ENCODE data around the gene TCAF1. TPM values are rescaled to one million over a fixed set of nuclear protein-coding genes. Genes with fewer than 3 reads are reported as not detected.
A peak's percentile ranks its signal among the peaks of the same experiment; 100 is the strongest.

Gene TCAF1
- total RNA-seq (10 to 100 TPM; 13.4 to 94.6 (median 30.3) TPM), polyA plus RNA-seq (10 to 100 TPM in 2 of 3 donors, 1 to 10 TPM in 1; 9.7 to 23.7 (median 22.2) TPM)
- long read RNA-seq, donor 1, full-length matches to known transcripts, result 1 of 15 reads
- long read RNA-seq, donor 1, partial matches to known transcripts, result 14 of 15 reads
- long read RNA-seq, donor 1, other reads (novel, unspliced or antisense), result 0 of 15 reads
- long read RNA-seq, donor 2, full-length matches to known transcripts, result 4 of 21 reads
- long read RNA-seq, donor 2, partial matches to known transcripts, result 17 of 21 reads
- long read RNA-seq, donor 2, other reads (novel, unspliced or antisense), result 0 of 21 reads
- long read RNA-seq, donor 3, full-length matches to known transcripts, result 3 of 3 reads
- long read RNA-seq, donor 3, partial matches to known transcripts, result 0 of 3 reads
- long read RNA-seq, donor 3, other reads (novel, unspliced or antisense), result 0 of 3 reads
- long read RNA-seq, donor 4, result 0 reads
- long read RNA-seq, donor 5, full-length matches to known transcripts, result 3 of 3 reads
- long read RNA-seq, donor 5, partial matches to known transcripts, result 0 of 3 reads
- long read RNA-seq, donor 5, other reads (novel, unspliced or antisense), result 0 of 3 reads
- long read RNA-seq, donor 6, full-length matches to known transcripts, result 3 of 34 reads
- long read RNA-seq, donor 6, partial matches to known transcripts, result 31 of 34 reads
- long read RNA-seq, donor 6, other reads (novel, unspliced or antisense), result 0 of 34 reads
- long read RNA-seq, donor 7, partial matches to known transcripts, result 0 of 1 reads
- long read RNA-seq, donor 7, other reads (novel, unspliced or antisense), result 0 of 1 reads
- long read RNA-seq, donor 8, partial matches to known transcripts, result 0 of 1 reads
- long read RNA-seq, donor 8, other reads (novel, unspliced or antisense), result 0 of 1 reads
- long read RNA-seq, donor 9, partial matches to known transcripts, result 5 of 6 reads
- long read RNA-seq, donor 9, other reads (novel, unspliced or antisense), result 0 of 6 reads
- long read RNA-seq, donor 10, full-length matches to known transcripts, result 2 of 2 reads
- long read RNA-seq, donor 10, partial matches to known transcripts, result 0 of 2 reads
- long read RNA-seq, donor 10, other reads (novel, unspliced or antisense), result 0 of 2 reads

- no peaks in the 10 kb centered on the region for H3K9me3 ChIP-seq
- 0 to 1% (median 0%) methylated on average over 27 to 50 of the region's 50 CpGs for WGBS, 5 donors
- peak within 1 kb of the TSS; percentile 60 to 75 (median 64) for H3K4me3 ChIP-seq
- H3K27ac ChIP-seq, result peak within 1 kb of the TSS; percentile 85 to 97 (median 96)
- intact Hi-C loops (cut with DNase I; ENCODE audit: low total_unique reads), result loop anchor here (10.0 kb wide), 1 partner anchor 57 kb away; no protein-coding TSS in a partner anchor
- peaks cover 9 to 35% (median 20%) of the 10 kb centered on the region in 4 donors for H3K4me1 ChIP-seq
- no peaks in the 10 kb centered on the region for H3K36me3 ChIP-seq
- no peaks in the 10 kb centered on the region for H3K27me3 ChIP-seq
- peak; percentile 96 to 98 for DNase-seq
- peak in 2 of 4 donors; percentile 17 to 44 for TF ChIP-seq POLR2A (IDR thresholded peaks at IDR 0.05)
- no peak for TF ChIP-seq EP300 (IDR thresholded peaks at IDR 0.05)
- peak in 1 of 7 experiments; percentile 6 for TF ChIP-seq CTCF (IDR thresholded peaks at IDR 0.05)
- peak in 2 of 3 donors; percentile 84 to 90 for TF ChIP-seq POLR2AphosphoS5 (IDR thresholded peaks at IDR 0.05)
Observed at GRCh38 chr7:143901668-143902331, at the start of gene TCAF1. Gene TCAF1, minus strand, starts transcription at chr7:143902176. Its CDS starts 25,568 bp downstream, at chr7:143876608.

- Histone ChIP-seq H3K9me3 (no peaks in the 10 kb centered on the region), H3K4me1 (no peaks in the 10 kb centered on the region), H3K27ac (no peak overlapping the region), H3K27me3 (no peaks in the 10 kb centered on the region), H3K36me3 (no peaks in the 10 kb centered on the region), H3K4me3 (no peak overlapping the region)
- intact Hi-C loops (cut with DNase I; ENCODE audit: low total_unique reads), result no loop called here
- TF ChIP-seq POLR2AphosphoS5 (IDR thresholded peaks at IDR 0.05) (no peak), POLR2A (IDR thresholded peaks at IDR 0.05) (no peak), CTCF (IDR thresholded peaks at IDR 0.05) (no peak)
- 22 to 74% (median 47%) methylated on average over 2 of the region's 2 CpGs for WGBS, 5 donors
- no peak for DNase-seq
Observed at GRCh38 chr7:143948733-143949132, 46.8 kb upstream of the TCAF1 start.

- no peaks in the 10 kb centered on the region for H3K27me3 ChIP-seq
- no peaks in the 10 kb centered on the region for H3K36me3 ChIP-seq
- H3K4me3 ChIP-seq, result no peak overlapping the region
- no peak overlapping the region for H3K27ac ChIP-seq
- WGBS, 5 donors, result 62 to 81% (median 70%) methylated on average over 2 of the region's 2 CpGs
- TF ChIP-seq POLR2A (IDR thresholded peaks at IDR 0.05) (no peak), CTCF (IDR thresholded peaks at IDR 0.05) (no peak), POLR2AphosphoS5 (IDR thresholded peaks at IDR 0.05) (no peak), EP300 (IDR thresholded peaks at IDR 0.05) (no peak)
- no peak for DNase-seq
- H3K9me3 ChIP-seq, result no peaks in the 10 kb centered on the region
- H3K4me1 ChIP-seq, result no peaks in the 10 kb centered on the region
- intact Hi-C loops (cut with DNase I; ENCODE audit: low total_unique reads), result no loop called here
Observed at GRCh38 chr7:143947111-143947510, 45.1 kb upstream of the TCAF1 start.
